ENCODE measurements around the gene GMDS. TPM values are rescaled to one million over a fixed set of nuclear protein-coding genes. Genes with fewer than 3 reads are reported as not detected.

Gene GMDS
- total and polyA plus RNA-seq, 2 experiments from 2014 or later: 3.0 to 12.6 TPM

- TF ChIP-seq EZH2 (IDR thresholded peaks at IDR 0.05; ENCODE audit: insufficient read depth, poor library complexity, severe bottlenecking) (no peak), EZH2phosphoT487 (IDR thresholded peaks at IDR 0.05; ENCODE audit: insufficient read depth, low read depth) (no peak)
- H3K27ac ChIP-seq: no peak overlapping the region
- WGBS, 2 experiments (ENCODE audit: low coverage in 1 of 2, low lambda C conversion rate in 2 of 2, missing lambda C conversion rate in 2 of 2): 90 to 91% methylated on average over 4 of the region's 4 CpGs
Observed at GRCh38 chr6:1705183-1705582, 540.2 kb downstream of the GMDS start.

GRCh38 chr6:1704711-1705110, 540.7 kb downstream of the GMDS start:
- no peaks in the 10 kb centered on the region for H3K27me3 ChIP-seq (replicated peaks; ENCODE audit: insufficient read depth)
- H3K4me1 ChIP-seq (ENCODE audit: insufficient read depth): peaks cover 32% of the 10 kb centered on the region
- H3K79me2 ChIP-seq (ENCODE audit: insufficient read depth): no peaks in the 10 kb centered on the region
- no peaks in the 10 kb centered on the region for H3K36me3 ChIP-seq (ENCODE audit: low read depth)
- H3K4me3 ChIP-seq: no peak overlapping the region
- H3K4me2 ChIP-seq (ENCODE audit: unreplicated experiment): no peak overlapping the region
- H3F3A ChIP-seq (ENCODE audit: insufficient read depth): peaks cover 33% of the 10 kb centered on the region
- DNase-seq: no peak
- H3K27ac ChIP-seq: no peak overlapping the region
- TF ChIP-seq EZH2 (IDR thresholded peaks at IDR 0.05; ENCODE audit: insufficient read depth, poor library complexity, severe bottlenecking) (no peak), EZH2phosphoT487 (IDR thresholded peaks at IDR 0.05; ENCODE audit: insufficient read depth, low read depth) (no peak)
- H2AFZ ChIP-seq: no peak overlapping the region
- H3K9ac ChIP-seq: no peak overlapping the region
- H3K9me2 ChIP-seq (ENCODE audit: insufficient read depth): no peaks in the 10 kb centered on the region
- 76 to 78% methylated on average over 7 of the region's 7 CpGs for WGBS, 2 experiments (ENCODE audit: low coverage in 1 of 2, low lambda C conversion rate in 2 of 2, missing lambda C conversion rate in 2 of 2)
- H4K20me1 ChIP-seq (ENCODE audit: insufficient read depth): no peaks in the 10 kb centered on the region
- H3K9me3 ChIP-seq (ENCODE audit: low read depth): no peaks in the 10 kb centered on the region
- in situ Hi-C loops (cut with MboI): no loop called here

More at GRCh38 chr6:1705183-1705582, 540.2 kb downstream of the GMDS start:
- H3K4me1 ChIP-seq (ENCODE audit: insufficient read depth): peaks cover 29% of the 10 kb centered on the region
- no peak overlapping the region for H3K9ac ChIP-seq
- no peaks in the 10 kb centered on the region for H3K27me3 ChIP-seq (replicated peaks; ENCODE audit: insufficient read depth)
- H3K9me3 ChIP-seq (ENCODE audit: low read depth): no peaks in the 10 kb centered on the region
- in situ Hi-C loops (cut with MboI): no loop called here
- no peaks in the 10 kb centered on the region for H3K9me2 ChIP-seq (ENCODE audit: insufficient read depth)
- no peak overlapping the region for H3K4me3 ChIP-seq
- no peaks in the 10 kb centered on the region for H4K20me1 ChIP-seq (ENCODE audit: insufficient read depth)
- H3F3A ChIP-seq (ENCODE audit: insufficient read depth): peaks cover 28% of the 10 kb centered on the region
- H3K79me2 ChIP-seq (ENCODE audit: insufficient read depth): no peaks in the 10 kb centered on the region
- H2AFZ ChIP-seq: no peak overlapping the region
- H3K4me2 ChIP-seq (ENCODE audit: unreplicated experiment): no peak overlapping the region
- H3K36me3 ChIP-seq (ENCODE audit: low read depth): no peaks in the 10 kb centered on the region
- DNase-seq: no peak

- peaks cover 32% of the 10 kb centered on the region for H3K4me1 ChIP-seq (ENCODE audit: insufficient read depth)
- H3F3A ChIP-seq (ENCODE audit: insufficient read depth): peaks cover 33% of the 10 kb centered on the region
- no peaks in the 10 kb centered on the region for H4K20me1 ChIP-seq (ENCODE audit: insufficient read depth)
- in situ Hi-C loops (cut with MboI): no loop called here
- no peaks in the 10 kb centered on the region for H3K36me3 ChIP-seq (ENCODE audit: low read depth)
- 87 to 89% methylated on average over 6 of the region's 6 CpGs for WGBS, 2 experiments (ENCODE audit: low coverage in 1 of 2, low lambda C conversion rate in 2 of 2, missing lambda C conversion rate in 2 of 2)
- no peak overlapping the region for H3K27ac ChIP-seq
- no peak for TF ChIP-seq EZH2phosphoT487 (IDR thresholded peaks at IDR 0.05; ENCODE audit: insufficient read depth, low read depth)
- TF ChIP-seq EZH2 (IDR thresholded peaks at IDR 0.05; ENCODE audit: insufficient read depth, poor library complexity, severe bottlenecking): no peak
- H3K9me2 ChIP-seq (ENCODE audit: insufficient read depth): no peaks in the 10 kb centered on the region
- no peak overlapping the region for H3K4me3 ChIP-seq
- H2AFZ ChIP-seq: no peak overlapping the region
- H3K27me3 ChIP-seq (replicated peaks; ENCODE audit: insufficient read depth): no peaks in the 10 kb centered on the region
- DNase-seq: no peak
- H3K9ac ChIP-seq: no peak overlapping the region
- no peaks in the 10 kb centered on the region for H3K79me2 ChIP-seq (ENCODE audit: insufficient read depth)
- H3K9me3 ChIP-seq (ENCODE audit: low read depth): no peaks in the 10 kb centered on the region
- no peak overlapping the region for H3K4me2 ChIP-seq (ENCODE audit: unreplicated experiment)
Observed at GRCh38 chr6:1703923-1704322, 541.5 kb downstream of the GMDS start.

GRCh38 chr6:1703091-1703855, 542.1 kb downstream of the GMDS start:
- peak overlapping the region; percentile 86 for H3K4me2 ChIP-seq (ENCODE audit: unreplicated experiment)
- in situ Hi-C loops (cut with MboI): no loop called here
- no peaks in the 10 kb centered on the region for H3K27me3 ChIP-seq (replicated peaks; ENCODE audit: insufficient read depth)
- no peak overlapping the region for H3K27ac ChIP-seq
- DNase-seq: no peak
- peaks cover 33% of the 10 kb centered on the region for H3F3A ChIP-seq (ENCODE audit: insufficient read depth)
- H3K4me1 ChIP-seq (ENCODE audit: insufficient read depth): peaks cover 32% of the 10 kb centered on the region
- H3K36me3 ChIP-seq (ENCODE audit: low read depth): no peaks in the 10 kb centered on the region
- H3K9ac ChIP-seq: no peak overlapping the region
- H4K20me1 ChIP-seq (ENCODE audit: insufficient read depth): no peaks in the 10 kb centered on the region
- H3K4me3 ChIP-seq: no peak overlapping the region
- no peaks in the 10 kb centered on the region for H3K9me2 ChIP-seq (ENCODE audit: insufficient read depth)
- no peaks in the 10 kb centered on the region for H3K79me2 ChIP-seq (ENCODE audit: insufficient read depth)
- 90 to 94% methylated on average over 9 of the region's 9 CpGs for WGBS, 2 experiments (ENCODE audit: low coverage in 1 of 2, low lambda C conversion rate in 2 of 2, missing lambda C conversion rate in 2 of 2)
- no peak for TF ChIP-seq EZH2 (IDR thresholded peaks at IDR 0.05; ENCODE audit: insufficient read depth, poor library complexity, severe bottlenecking)
- no peak for TF ChIP-seq EZH2phosphoT487 (IDR thresholded peaks at IDR 0.05; ENCODE audit: insufficient read depth, low read depth)
- H2AFZ ChIP-seq: no peak overlapping the region
- no peaks in the 10 kb centered on the region for H3K9me3 ChIP-seq (ENCODE audit: low read depth)
